B cell (primary cell): Measurements from ENCODE around the gene S100A1. TPM values are rescaled to one million over a fixed set of nuclear protein-coding genes. Genes with fewer than 3 reads are reported as not detected.

Source experiments
- ATAC-seq: fragments of 200-7000 bp; cut with Tn5 transposase; one replicate; pipeline ENCODE4 v1.10.0; 2021; ENCODE audit warnings: low read depth, mild to moderate bottlenecking, moderate number of reproducible peaks, moderate library complexity
- CTCF ChIA-PET: fragments of 350-600 bp; sonication (Branson Sonifier 250); formaldehyde crosslinking; loops from one replicate; lab custom pipeline; 2021; ENCODE audit warnings: antibody characterized with exemption, inconsistent platforms; lab: Charles Lee
- POLR2A ChIA-PET: fragments of 350-600 bp; sonication (Branson Sonifier 250); formaldehyde crosslinking; loops from one replicate; lab custom pipeline; 2021; ENCODE audit warnings: antibody characterized with exemption; lab: Charles Lee
- DNase-seq: peaks from one replicate; pipeline ENCODE4 v3.0.0; 2013
- H2AFZ ChIP-seq: 2 replicates; pipeline ENCODE4 v1.6.1; 2012; ENCODE audit warnings: mild to moderate bottlenecking, low read depth, low read length; ENCODE audit not compliant: insufficient read depth, poor library complexity, severe bottlenecking
- H3K27ac ChIP-seq, 2 donors: 1 replicate in 1 of 2; 2 replicates in 1 of 2; pipeline ENCODE4 v1.5.1; 2012 to 2013; ENCODE audit warnings: low read length in 2 of 2, mild to moderate bottlenecking in 2 of 2, moderate library complexity in 1 of 2
- H3K27me3 ChIP-seq, 4 experiments: fragments of 200-600 bp in 1 of 4; sonication (generic) in 1 of 4; replicated peaks in 1 of 4; 1 replicate in 2 of 4; 2 replicates in 2 of 4; pipeline versions ENCODE4 v1.6.1 to v1.7.0; 2013 to 2016; ENCODE audit warnings: low read length in 3 of 4, mild to moderate bottlenecking in 2 of 4, mixed read lengths in 1 of 4, moderate library complexity in 1 of 4; ENCODE audit not compliant: insufficient read depth in 4 of 4, control insufficient read depth in 3 of 4; ENCODE audit errors: control extremely low read depth in 1 of 4
- H3K36me3 ChIP-seq, 2 experiments: replicated peaks in 1 of 2; 1 replicate in 1 of 2; 2 replicates in 1 of 2; pipeline versions ENCODE4 v1.6.1 to v1.7.1; 2013; ENCODE audit warnings: low read length in 1 of 2; ENCODE audit not compliant: insufficient read depth in 2 of 2, control insufficient read depth in 1 of 2; ENCODE audit errors: control extremely low read depth in 1 of 2, extremely low read depth in 1 of 2
- H3K4me1 ChIP-seq, 2 donors: fragments of 200-600 bp in 1 of 2; sonication (generic) in 1 of 2; 1 replicate in 1 of 2; 2 replicates in 1 of 2; pipeline versions ENCODE4 v1.5.1 to v1.6.1; 2013 to 2017; ENCODE audit warnings: low read length in 2 of 2; ENCODE audit not compliant: control insufficient read depth in 2 of 2, insufficient read depth in 2 of 2
- H3K4me2 ChIP-seq: replicated peaks from 2 replicates; pipeline ENCODE3; 2012; ENCODE audit warnings: mild to moderate bottlenecking, low read depth, low read length; ENCODE audit not compliant: poor library complexity, severe bottlenecking
- H3K4me3 ChIP-seq, 5 experiments: fragments of 200-600 bp in 1 of 5; sonication (generic) in 1 of 5; 1 replicate in 3 of 5; 2 replicates in 2 of 5; pipeline versions ENCODE4 v1.5.1 to v1.7.0; 2011 to 2016; ENCODE audit warnings: low read length in 4 of 5, mild to moderate bottlenecking in 4 of 5, low read depth in 2 of 5, control low read depth in 1 of 5, moderate library complexity in 1 of 5; ENCODE audit not compliant: insufficient read depth in 1 of 5; ENCODE audit errors: control extremely low read depth in 1 of 5, extremely low read depth in 1 of 5
- H3K79me2 ChIP-seq: fragments of 200-600 bp; sonication (generic); one replicate; pipeline ENCODE4 v1.6.0; 2016; ENCODE audit warnings: low read length; ENCODE audit not compliant: control insufficient read depth, insufficient read depth
- H3K9ac ChIP-seq: fragments of 200-600 bp; sonication (generic); 2 replicates; pipeline ENCODE4 v1.6.1; 2017; ENCODE audit warnings: mild to moderate bottlenecking, low read length, moderate library complexity
- H3K9me3 ChIP-seq, 3 donors: one replicate each; pipeline versions ENCODE4 v1.6.1 to v1.7.1; 2013; ENCODE audit warnings: low read length in 2 of 3; ENCODE audit not compliant: control insufficient read depth in 2 of 3, insufficient read depth in 1 of 3; ENCODE audit errors: control extremely low read depth in 1 of 3
- H4K20me1 ChIP-seq: 2 replicates; pipeline ENCODE4 v1.6.0; 2012; ENCODE audit warnings: mild to moderate bottlenecking, low read length; ENCODE audit not compliant: insufficient read depth, control insufficient read depth, poor library complexity, severe bottlenecking
- H3K27ac Mint-ChIP-seq: one replicate; pipeline ENCODE4 v1.8.0; 2021; ENCODE audit warnings: mixed read lengths
- H3K27me3 Mint-ChIP-seq: one replicate; pipeline ENCODE4 v1.8.0; 2021; ENCODE audit warnings: mixed read lengths
- H3K4me1 Mint-ChIP-seq: one replicate; pipeline ENCODE4 v1.8.0; 2021; ENCODE audit warnings: mixed read lengths
- H3K4me3 Mint-ChIP-seq: one replicate; pipeline ENCODE4 v1.8.0; 2021; ENCODE audit warnings: mixed read lengths
- H3K9me3 Mint-ChIP-seq: one replicate; pipeline ENCODE4 v1.8.0; 2022; ENCODE audit warnings: mixed read lengths; ENCODE audit not compliant: insufficient read depth
- EZH2 ChIP-seq: IDR thresholded peaks from 2 replicates; pipeline ENCODE4 v1.6.1; 2012; ENCODE audit warnings: borderline replicate concordance, low read depth, mild to moderate bottlenecking, moderate library complexity, low read length; ENCODE audit not compliant: insufficient read depth, poor library complexity, severe bottlenecking
- WGBS: methylation state at CpG from one replicate; pipeline ENCODE4 v1.1.5; 2013; ENCODE audit warnings: missing lambda C conversion rate; ENCODE audit not compliant: insufficient coverage; 5-methylcytosine and 5-hydroxymethylcytosine counted together
- intact Hi-C: fragments of 100-400 bp; cut with micrococcal nuclease; formaldehyde crosslinking; loops from one replicate; pipeline ENCODE4 v1.10.0; 2022
- polyA plus RNA-seq: library from polyadenylated mRNA; depleted of rRNA; stranded (reverse); fragments of >200 nt; gene quantifications from 2 replicates; pipeline ENCODE4 v1.2.3, GENCODE V29; 2012
- total RNA-seq, 2 donors: library from RNA; stranded (reverse); fragments of 120-200 nt in 1 of 2; gene quantifications; 1 replicate in 1 of 2; 2 replicates in 1 of 2; pipeline versions ENCODE4 v1.2.3 to v1.2.4, GENCODE V29; 2013 to 2022
- TF ChIP-seq, protein P1 (sequence below): fragments of 200-600 bp; IDR thresholded peaks from one replicate; pipeline ENCODE4 v1.8.0; 2022; ENCODE audit warnings: antibody characterized with exemption, mild to moderate bottlenecking

The S100A1 gene
- total and polyA plus RNA-seq, 2 donors (not counting 1 experiment from before 2014, with no cell fraction given): not detected

DNA sequence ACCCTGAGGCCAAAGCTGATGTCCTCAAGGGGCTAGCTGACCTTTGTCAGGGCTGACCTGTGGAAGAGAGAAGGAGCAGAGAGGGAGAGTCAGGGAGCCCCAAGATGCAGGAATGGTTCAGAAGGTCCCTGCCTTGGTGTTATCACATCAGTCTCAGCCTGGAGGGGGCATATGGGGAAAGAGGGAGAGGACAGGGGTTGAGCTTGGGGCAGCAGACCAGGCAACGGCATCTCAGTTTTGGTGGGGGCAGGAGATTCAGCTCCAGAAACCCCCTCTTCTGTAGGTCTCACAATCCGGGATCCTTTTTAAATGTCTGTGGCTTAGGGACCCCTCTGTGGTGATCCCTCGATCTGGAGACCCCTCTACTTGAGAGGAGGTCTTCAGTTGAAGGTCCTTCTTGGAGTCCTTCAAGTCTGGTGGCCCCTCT is 1.7 kb upstream of the S100A1 start:
- Histone ChIP-seq H3K27ac (no peak overlapping the region), H3K9ac (peak overlapping the region; percentile 51), H3K36me3 (no peaks in the 10 kb centered on the region), H3K27me3 (peaks cover 0 to 4% (median 0%) of the 10 kb centered on the region in 4 experiments), H3K9me3 (no peaks in the 10 kb centered on the region), H3K79me2 (no peaks in the 10 kb centered on the region), H3K4me2 (peak overlapping the region; percentile 56), H3K4me1 (peaks cover 9 to 26% of the 10 kb centered on the region in 2 donors), H3K4me3 (peak overlapping the region in 1 of 5 experiments; percentile 37), H4K20me1 (no peaks in the 10 kb centered on the region), H2AFZ (no peak overlapping the region)
- ChIA-PET CTCF (interaction anchor here (1.0 to 3.4 kb wide), 3 partner anchors 27 to 116 kb away, joined by 3 to 26 read pairs (median 6); no protein-coding TSS in a partner anchor), POLR2A (no interaction called here)
- Mint-ChIP-seq H3K9me3 (no peaks in the 10 kb centered on the region), H3K27ac (no peak overlapping the region), H3K4me3 (no peak overlapping the region), H3K27me3 (no peaks in the 10 kb centered on the region), H3K4me1 (peaks cover 20% of the 10 kb centered on the region)
- TF ChIP-seq, protein P1, sequence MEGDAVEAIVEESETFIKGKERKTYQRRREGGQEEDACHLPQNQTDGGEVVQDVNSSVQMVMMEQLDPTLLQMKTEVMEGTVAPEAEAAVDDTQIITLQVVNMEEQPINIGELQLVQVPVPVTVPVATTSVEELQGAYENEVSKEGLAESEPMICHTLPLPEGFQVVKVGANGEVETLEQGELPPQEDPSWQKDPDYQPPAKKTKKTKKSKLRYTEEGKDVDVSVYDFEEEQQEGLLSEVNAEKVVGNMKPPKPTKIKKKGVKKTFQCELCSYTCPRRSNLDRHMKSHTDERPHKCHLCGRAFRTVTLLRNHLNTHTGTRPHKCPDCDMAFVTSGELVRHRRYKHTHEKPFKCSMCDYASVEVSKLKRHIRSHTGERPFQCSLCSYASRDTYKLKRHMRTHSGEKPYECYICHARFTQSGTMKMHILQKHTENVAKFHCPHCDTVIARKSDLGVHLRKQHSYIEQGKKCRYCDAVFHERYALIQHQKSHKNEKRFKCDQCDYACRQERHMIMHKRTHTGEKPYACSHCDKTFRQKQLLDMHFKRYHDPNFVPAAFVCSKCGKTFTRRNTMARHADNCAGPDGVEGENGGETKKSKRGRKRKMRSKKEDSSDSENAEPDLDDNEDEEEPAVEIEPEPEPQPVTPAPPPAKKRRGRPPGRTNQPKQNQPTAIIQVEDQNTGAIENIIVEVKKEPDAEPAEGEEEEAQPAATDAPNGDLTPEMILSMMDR: no peak
- no peak for TF ChIP-seq EZH2
- WGBS: 97% methylated on average over 3 of the region's 3 CpGs
- ATAC-seq (no peak), DNase-seq (no peak)
- intact Hi-C loops: no loop called here

DNA sequence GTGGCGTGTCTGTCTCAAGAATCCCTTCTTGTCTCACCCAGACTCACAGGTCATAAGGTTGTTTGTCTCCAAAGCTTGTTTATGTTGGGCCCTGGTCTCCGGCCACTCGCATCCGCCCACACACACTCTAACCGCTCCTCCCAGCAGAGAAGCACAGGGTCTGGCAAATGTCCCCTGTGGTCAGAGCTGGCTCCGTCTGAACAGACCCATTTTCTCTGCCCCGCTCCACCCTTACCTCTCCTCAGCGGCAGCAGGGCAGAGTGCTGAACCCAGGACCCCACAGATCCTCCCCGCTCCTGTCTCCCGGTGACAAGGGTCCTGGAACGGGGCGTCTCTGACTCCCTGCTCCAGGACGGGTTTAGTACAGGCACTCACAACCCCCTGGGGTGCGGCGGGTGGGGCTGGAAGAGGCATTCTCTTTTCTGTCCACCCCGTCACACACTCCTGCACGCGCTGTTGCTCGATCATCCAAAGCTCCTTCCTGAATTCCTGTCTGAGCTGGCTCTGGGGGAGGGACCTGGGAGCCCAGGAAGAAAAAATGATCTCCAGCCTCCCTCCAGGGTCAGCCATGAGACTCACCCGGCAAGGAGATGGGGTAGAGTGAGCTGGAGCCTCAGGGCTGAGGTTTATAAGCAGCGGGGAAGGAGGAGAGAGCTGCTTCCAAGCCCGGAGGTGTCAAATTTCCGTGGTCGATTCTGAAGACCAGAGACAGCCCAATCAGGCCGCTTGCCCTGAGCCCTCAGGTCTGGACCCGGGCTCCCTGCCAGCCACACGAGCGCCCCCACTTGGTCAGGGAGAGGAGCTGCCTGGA is 1.1 kb upstream of the S100A1 start, which contains the start of gene S100A13:
TSS of gene S100A13 (minus strand) at position 602 of the 811 bp plus-strand sequence. CDS start 1,033 bp downstream, outside the sequence.
- intact Hi-C loops: no loop called here
- Histone ChIP-seq H3K27ac (no peak within 1 kb of the TSS), H3K9ac (peak within 1 kb of the TSS; percentile 51), H2AFZ (peak within 1 kb of the TSS; percentile 70), H3K27me3 (peaks cover 0 to 4% (median 0%) of the 10 kb centered on the region in 4 experiments), H4K20me1 (no peaks in the 10 kb centered on the region), H3K4me3 (peak within 1 kb of the TSS in 3 of 5 experiments; percentile 19 to 44 (median 37)), H3K79me2 (no peaks in the 10 kb centered on the region), H3K4me2 (peak within 1 kb of the TSS; percentile 56), H3K36me3 (no peaks in the 10 kb centered on the region), H3K9me3 (no peaks in the 10 kb centered on the region), H3K4me1 (peaks cover 9 to 26% of the 10 kb centered on the region in 2 donors)
- peak within 1 kb of the TSS; percentile 49 for H3K4me3 Mint-ChIP-seq
- peak; percentile 40 for DNase-seq
- peak; percentile 17 for ATAC-seq
- peak within 1 kb of the TSS; percentile 10 for H3K27ac Mint-ChIP-seq
- TF ChIP-seq EZH2: no peak
- TF ChIP-seq, protein P1: peak; percentile 33
- POLR2A ChIA-PET: interaction anchor here (1.2 kb wide), 1 partner anchor 363 kb away, joined by 4 read pairs; the partner anchor contains the start of gene RPS27
- no peaks in the 10 kb centered on the region for H3K9me3 Mint-ChIP-seq
- WGBS: 37% methylated on average over 21 of the region's 28 CpGs
- peaks cover 20% of the 10 kb centered on the region for H3K4me1 Mint-ChIP-seq
- H3K27me3 Mint-ChIP-seq: no peaks in the 10 kb centered on the region
- CTCF ChIA-PET: interaction anchor here (1.1 to 3.4 kb wide), 3 partner anchors 28 to 116 kb away, joined by 3 to 26 read pairs (median 6); no protein-coding TSS in a partner anchor
